Panc1 (cell line): ENCODE data around the gene DNAAF3.

Experiments used
- CTCF ChIP-seq: fragments of 450-650 bp; IDR thresholded peaks from 2 replicates; pipeline ENCODE4 v1.5.1; 2017; ENCODE audit warnings: mild to moderate bottlenecking
- POLR2AphosphoS5 ChIP-seq: IDR thresholded peaks from 2 replicates; pipeline ENCODE4 v1.6.1; 2012; ENCODE audit warnings: mild to moderate bottlenecking, low read depth, low read length, moderate library complexity
- SIN3A ChIP-seq: IDR thresholded peaks from 2 replicates; pipeline ENCODE4 v1.6.1; 2012; ENCODE audit warnings: low read depth, mild to moderate bottlenecking, low read length, moderate library complexity, borderline replicate concordance; ENCODE audit not compliant: insufficient read depth
- TCF7L2 ChIP-seq: IDR thresholded peaks from 2 replicates; pipeline ENCODE4 v1.6.1; 2011; ENCODE audit warnings: mild to moderate bottlenecking, low read depth, low read length, inconsistent platforms
- TF ChIP-seq, protein P1 (sequence below), 2 experiments: IDR thresholded peaks; 2 replicates each; pipeline ENCODE4 v1.6.1; 2011 to 2012; ENCODE audit warnings: low read depth in 2 of 2, control low read depth in 1 of 2, low read length in 1 of 2, mild to moderate bottlenecking in 1 of 2, moderate library complexity in 1 of 2; ENCODE audit not compliant: insufficient read depth in 1 of 2

- no peak for TF ChIP-seq POLR2AphosphoS5
- no peak for TF ChIP-seq CTCF
- TF ChIP-seq, protein P1, sequence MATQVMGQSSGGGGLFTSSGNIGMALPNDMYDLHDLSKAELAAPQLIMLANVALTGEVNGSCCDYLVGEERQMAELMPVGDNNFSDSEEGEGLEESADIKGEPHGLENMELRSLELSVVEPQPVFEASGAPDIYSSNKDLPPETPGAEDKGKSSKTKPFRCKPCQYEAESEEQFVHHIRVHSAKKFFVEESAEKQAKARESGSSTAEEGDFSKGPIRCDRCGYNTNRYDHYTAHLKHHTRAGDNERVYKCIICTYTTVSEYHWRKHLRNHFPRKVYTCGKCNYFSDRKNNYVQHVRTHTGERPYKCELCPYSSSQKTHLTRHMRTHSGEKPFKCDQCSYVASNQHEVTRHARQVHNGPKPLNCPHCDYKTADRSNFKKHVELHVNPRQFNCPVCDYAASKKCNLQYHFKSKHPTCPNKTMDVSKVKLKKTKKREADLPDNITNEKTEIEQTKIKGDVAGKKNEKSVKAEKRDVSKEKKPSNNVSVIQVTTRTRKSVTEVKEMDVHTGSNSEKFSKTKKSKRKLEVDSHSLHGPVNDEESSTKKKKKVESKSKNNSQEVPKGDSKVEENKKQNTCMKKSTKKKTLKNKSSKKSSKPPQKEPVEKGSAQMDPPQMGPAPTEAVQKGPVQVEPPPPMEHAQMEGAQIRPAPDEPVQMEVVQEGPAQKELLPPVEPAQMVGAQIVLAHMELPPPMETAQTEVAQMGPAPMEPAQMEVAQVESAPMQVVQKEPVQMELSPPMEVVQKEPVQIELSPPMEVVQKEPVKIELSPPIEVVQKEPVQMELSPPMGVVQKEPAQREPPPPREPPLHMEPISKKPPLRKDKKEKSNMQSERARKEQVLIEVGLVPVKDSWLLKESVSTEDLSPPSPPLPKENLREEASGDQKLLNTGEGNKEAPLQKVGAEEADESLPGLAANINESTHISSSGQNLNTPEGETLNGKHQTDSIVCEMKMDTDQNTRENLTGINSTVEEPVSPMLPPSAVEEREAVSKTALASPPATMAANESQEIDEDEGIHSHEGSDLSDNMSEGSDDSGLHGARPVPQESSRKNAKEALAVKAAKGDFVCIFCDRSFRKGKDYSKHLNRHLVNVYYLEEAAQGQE (IDR thresholded peaks at IDR 0.05; ENCODE audit: insufficient read depth in 1 of 2, low read depth in 2 of 2, low read length in 1 of 2), result no peak
- no peak for TF ChIP-seq SIN3A
- TF ChIP-seq TCF7L2, result no peak
Measured at GRCh38 chr19:55134736-55135135, 31.7 kb downstream of the DNAAF3 start.
